H9 (cell line): ENCODE measurements around the gene IQCF6. TPM values are rescaled to one million over a fixed set of nuclear protein-coding genes. Genes with fewer than 3 reads are reported as not detected.

Experiments
- DNase-seq: peaks from one replicate; pipeline ENCODE4 v3.0.0-alpha.2; 2017
- H2AFZ ChIP-seq: one replicate; pipeline ENCODE4 v1.6.1; 2013; ENCODE audit warnings: mild to moderate bottlenecking, low read length, control low read depth, moderate library complexity
- H2AK5ac ChIP-seq: 2 replicates; pipeline ENCODE4 v1.6.1; 2013; ENCODE audit warnings: low read length, control low read depth, mixed read lengths; ENCODE audit not compliant: insufficient read length
- H2BK120ac ChIP-seq: one replicate; pipeline ENCODE4 v1.6.1; 2013; ENCODE audit warnings: low read depth, mild to moderate bottlenecking, low read length, control low read depth, inconsistent platforms; ENCODE audit not compliant: poor library complexity, severe bottlenecking
- H2BK12ac ChIP-seq: 2 replicates; pipeline ENCODE4 v1.6.1; 2013; ENCODE audit warnings: low read length, control low read depth, mixed read lengths, low read depth; ENCODE audit not compliant: insufficient read length
- H2BK15ac ChIP-seq: 2 replicates; pipeline ENCODE4 v1.6.1; 2013; ENCODE audit warnings: low read depth, low read length, control low read depth
- H2BK20ac ChIP-seq: one replicate; pipeline ENCODE4 v1.6.1; 2013; ENCODE audit warnings: low read depth, mild to moderate bottlenecking, low read length, control low read depth, inconsistent platforms; ENCODE audit not compliant: poor library complexity, severe bottlenecking
- H2BK5ac ChIP-seq: 2 replicates; pipeline ENCODE4 v1.6.1; 2013; ENCODE audit warnings: low read length, control low read depth, mixed read lengths; ENCODE audit not compliant: insufficient read length
- H3K14ac ChIP-seq: 2 replicates; pipeline ENCODE4 v1.6.1; 2013; ENCODE audit warnings: low read length, control low read depth; ENCODE audit not compliant: insufficient read depth
- H3K18ac ChIP-seq: 2 replicates; pipeline ENCODE4 v1.6.1; 2013; ENCODE audit warnings: low read depth, mild to moderate bottlenecking, mixed read lengths, low read length, control low read depth; ENCODE audit not compliant: insufficient read length
- H3K23ac ChIP-seq: 2 replicates; pipeline ENCODE4 v1.6.1; 2013; ENCODE audit warnings: low read length, control low read depth, mixed read lengths, low read depth; ENCODE audit not compliant: insufficient read length
- H3K23me2 ChIP-seq: 2 replicates; pipeline ENCODE4 v1.6.1; 2013; ENCODE audit warnings: low read depth, mild to moderate bottlenecking, mixed read lengths, low read length, control low read depth; ENCODE audit not compliant: insufficient read length, poor library complexity, severe bottlenecking
- H3K27ac ChIP-seq: 2 replicates; pipeline ENCODE4 v1.5.1; 2013; ENCODE audit warnings: low read length, control low read depth, mixed read lengths, low read depth; ENCODE audit not compliant: insufficient read length
- H3K27me3 ChIP-seq: 2 replicates; pipeline ENCODE4 v1.6.1; 2013; ENCODE audit warnings: low read length, control low read depth, inconsistent platforms; ENCODE audit not compliant: insufficient read depth
- H3K4ac ChIP-seq: 2 replicates; pipeline ENCODE4 v1.6.1; 2013; ENCODE audit warnings: low read depth, mild to moderate bottlenecking, control low read depth, inconsistent platforms, low read length, moderate library complexity
- H3K4me1 ChIP-seq: 2 replicates; pipeline ENCODE4 v1.6.1; 2013; ENCODE audit warnings: low read length, control low read depth, inconsistent platforms; ENCODE audit not compliant: insufficient read depth
- H3K4me2 ChIP-seq: 2 replicates; pipeline ENCODE4 v1.6.1; 2013; ENCODE audit warnings: low read length, control low read depth, mixed read lengths; ENCODE audit not compliant: insufficient read length, insufficient read depth
- H3K56ac ChIP-seq: 2 replicates; pipeline ENCODE4 v1.6.1; 2013; ENCODE audit warnings: low read depth, mild to moderate bottlenecking, mixed read lengths, low read length, control low read depth; ENCODE audit not compliant: insufficient read length
- H3K79me1 ChIP-seq: 2 replicates; pipeline ENCODE4 v1.6.1; 2013; ENCODE audit warnings: low read depth, mild to moderate bottlenecking, moderate library complexity, low read length, control low read depth, inconsistent platforms; ENCODE audit not compliant: insufficient read depth, poor library complexity, severe bottlenecking
- H3K79me2 ChIP-seq: 2 replicates; pipeline ENCODE4 v1.6.1; 2013; ENCODE audit warnings: low read length, control low read depth, inconsistent platforms; ENCODE audit not compliant: insufficient read depth
- H3K9ac ChIP-seq: 2 replicates; pipeline ENCODE4 v1.6.1; 2013; ENCODE audit warnings: low read length, control low read depth, mixed read lengths; ENCODE audit not compliant: insufficient read length; ENCODE audit errors: extremely low read depth
- H3K9me3 ChIP-seq: one replicate; pipeline ENCODE4 v1.6.1; 2013; ENCODE audit warnings: low read depth, low read length, inconsistent platforms; ENCODE audit not compliant: control insufficient read depth
- H3T11ph ChIP-seq: one replicate; pipeline ENCODE4 v1.6.1; 2013; ENCODE audit warnings: mild to moderate bottlenecking, low read length, control low read depth, inconsistent platforms
- H4K20me1 ChIP-seq: one replicate; pipeline ENCODE4 v1.6.1; 2013; ENCODE audit not compliant: control insufficient read depth, insufficient read length, insufficient read depth
- H4K5ac ChIP-seq: 2 replicates; pipeline ENCODE4 v1.6.1; 2013; ENCODE audit warnings: low read depth, mild to moderate bottlenecking, mixed read lengths, low read length, control low read depth; ENCODE audit not compliant: insufficient read length
- H4K8ac ChIP-seq: replicated peaks from 2 replicates; pipeline ENCODE4 v1.6.1; 2013; ENCODE audit warnings: low read length, control low read depth, mixed read lengths, low read depth; ENCODE audit not compliant: insufficient read length
- H4K91ac ChIP-seq: 2 replicates; pipeline ENCODE4 v1.6.1; 2013; ENCODE audit warnings: low read depth, mild to moderate bottlenecking, moderate library complexity, mixed read lengths, low read length, control low read depth; ENCODE audit not compliant: insufficient read length
- H3K27ac Mint-ChIP-seq, 3 experiments: 2 replicates in 2 of 3; 3 replicates in 1 of 3; pipeline ENCODE4 v1.8.0; 2020 to 2021; ENCODE audit warnings: mixed read lengths in 3 of 3, mild to moderate bottlenecking in 1 of 3, moderate library complexity in 1 of 3
- H3K27me3 Mint-ChIP-seq: 2 replicates; pipeline ENCODE4 v1.8.0; 2021; ENCODE audit warnings: low read depth, mild to moderate bottlenecking, moderate library complexity, mixed read lengths
- H3K36me3 Mint-ChIP-seq, 3 experiments: 2 replicates in 2 of 3; 3 replicates in 1 of 3; pipeline ENCODE4 v1.8.0; 2020 to 2021; ENCODE audit warnings: low read depth in 3 of 3, mixed read lengths in 3 of 3; ENCODE audit not compliant: insufficient read depth in 1 of 3
- H3K4me1 Mint-ChIP-seq, 2 experiments: 2 replicates each; pipeline ENCODE4 v1.8.0; 2020; ENCODE audit warnings: mixed read lengths in 2 of 2
- H3K4me3 Mint-ChIP-seq, 2 experiments: 2 replicates in 1 of 2; 3 replicates in 1 of 2; pipeline ENCODE4 v1.8.0; 2020 to 2021; ENCODE audit warnings: mild to moderate bottlenecking in 2 of 2, mixed read lengths in 2 of 2, moderate library complexity in 1 of 2
- H3K9me3 Mint-ChIP-seq, 2 experiments: 2 replicates in 1 of 2; 3 replicates in 1 of 2; pipeline ENCODE4 v1.8.0; 2020; ENCODE audit warnings: mild to moderate bottlenecking in 2 of 2, mixed read lengths in 2 of 2, moderate library complexity in 1 of 2
- WGBS: extraction: QIAGEN DNeasy Blood & Tissue Kit; methylation state at CpG from one replicate; pipeline ENCODE4 v1.1.7; 2013; ENCODE audit warnings: missing lambda C conversion rate, low lambda C conversion rate, mixed read lengths; ENCODE audit not compliant: insufficient read length; ENCODE audit errors: extremely low coverage; 5-methylcytosine and 5-hydroxymethylcytosine counted together
- long read RNA-seq: library from polyadenylated mRNA; unstranded; transcript quantifications from one replicate; pipeline ENCODE4 v2.0.0, GENCODE V29; 2020
- total RNA-seq: library from RNA; stranded (reverse); gene quantifications from 2 replicates; pipeline ENCODE4 v1.2.1, GENCODE V29; 2021
- TF ChIP-seq, protein P1 (sequence below): fragments of 200-600 bp; sonication (generic); conservative IDR thresholded peaks from 3 replicates; pipeline ENCODE4 v1.8.0; 2021; ENCODE audit warnings: antibody characterized with exemption, mild to moderate bottlenecking

IQCF6 gene
- not detected in 2 replicates for total RNA-seq
- long read RNA-seq: 0 reads

DNA sequence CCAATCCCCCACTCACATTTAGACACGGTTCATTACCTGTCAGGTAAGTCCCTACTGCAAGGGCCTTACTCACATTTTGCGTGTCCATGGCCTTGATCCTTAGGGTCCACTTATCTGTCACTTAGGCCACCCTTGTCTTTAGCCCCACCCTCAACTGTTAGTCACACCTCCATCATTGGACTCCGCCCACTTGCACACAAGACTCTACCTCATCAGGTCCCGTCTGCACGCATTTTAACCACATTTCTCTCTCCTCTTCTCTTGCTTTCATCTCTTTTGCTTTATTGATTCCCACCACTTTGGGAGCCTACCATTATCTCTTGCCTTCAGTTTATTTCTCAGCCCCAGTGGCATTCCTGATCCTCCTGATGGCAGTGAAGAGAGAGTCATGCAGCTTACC lies at the start of gene IQCF6:
TSS of gene IQCF6 (minus strand) at position 101 of the 400 bp plus-strand sequence. CDS start at position 88, 13 bp downstream.
- Histone ChIP-seq H3K4me1 (no peaks in the 10 kb centered on the region; the same call in 1 of the 2 replicates), H2BK20ac (no peak within 1 kb of the TSS), H3T11ph (no peak within 1 kb of the TSS), H3K23me2 (no peaks in the 10 kb centered on the region), H3K4ac (no peak within 1 kb of the TSS), H3K18ac (no peak within 1 kb of the TSS), H2BK15ac (no peak within 1 kb of the TSS), H2BK5ac (no peak within 1 kb of the TSS), H3K14ac (no peak within 1 kb of the TSS), H3K9ac (no peak within 1 kb of the TSS), H4K20me1 (no peaks in the 10 kb centered on the region), H2AK5ac (no peak within 1 kb of the TSS), H2BK120ac (no peak within 1 kb of the TSS), H2BK12ac (no peak within 1 kb of the TSS), H2AFZ (peak within 1 kb of the TSS; percentile 17), H3K79me2 (no peaks in the 10 kb centered on the region), H3K23ac (no peak within 1 kb of the TSS), H3K27ac (no peak within 1 kb of the TSS), H4K91ac (no peak within 1 kb of the TSS), H4K5ac (no peak within 1 kb of the TSS), H3K79me1 (no peaks in the 10 kb centered on the region), H4K8ac (no peak within 1 kb of the TSS), H3K9me3 (no peaks in the 10 kb centered on the region), H3K56ac (no peak within 1 kb of the TSS), H3K27me3 (no peaks in the 10 kb centered on the region), H3K4me2 (no peak within 1 kb of the TSS)
- no peak for DNase-seq
- Mint-ChIP-seq H3K27me3 (peaks cover under 1% of the 10 kb centered on the region), H3K4me3 (no peak within 1 kb of the TSS), H3K36me3 (no peaks in the 10 kb centered on the region), H3K9me3 (no peaks in the 10 kb centered on the region), H3K27ac (no peak within 1 kb of the TSS; a peak in 1 of 7 replicates), H3K4me1 (peaks cover 0 to 2% of the 10 kb centered on the region in 2 experiments; a peak in 2 of 4 replicates)
- WGBS: no CpG with 5 or more reads among the region's 5 CpGs
- TF ChIP-seq, protein P1, sequence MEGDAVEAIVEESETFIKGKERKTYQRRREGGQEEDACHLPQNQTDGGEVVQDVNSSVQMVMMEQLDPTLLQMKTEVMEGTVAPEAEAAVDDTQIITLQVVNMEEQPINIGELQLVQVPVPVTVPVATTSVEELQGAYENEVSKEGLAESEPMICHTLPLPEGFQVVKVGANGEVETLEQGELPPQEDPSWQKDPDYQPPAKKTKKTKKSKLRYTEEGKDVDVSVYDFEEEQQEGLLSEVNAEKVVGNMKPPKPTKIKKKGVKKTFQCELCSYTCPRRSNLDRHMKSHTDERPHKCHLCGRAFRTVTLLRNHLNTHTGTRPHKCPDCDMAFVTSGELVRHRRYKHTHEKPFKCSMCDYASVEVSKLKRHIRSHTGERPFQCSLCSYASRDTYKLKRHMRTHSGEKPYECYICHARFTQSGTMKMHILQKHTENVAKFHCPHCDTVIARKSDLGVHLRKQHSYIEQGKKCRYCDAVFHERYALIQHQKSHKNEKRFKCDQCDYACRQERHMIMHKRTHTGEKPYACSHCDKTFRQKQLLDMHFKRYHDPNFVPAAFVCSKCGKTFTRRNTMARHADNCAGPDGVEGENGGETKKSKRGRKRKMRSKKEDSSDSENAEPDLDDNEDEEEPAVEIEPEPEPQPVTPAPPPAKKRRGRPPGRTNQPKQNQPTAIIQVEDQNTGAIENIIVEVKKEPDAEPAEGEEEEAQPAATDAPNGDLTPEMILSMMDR: no peak
